CD4-positive, alpha-beta T cell treated with Interleukin-17A for 1 hour (primary cell): ENCODE data around the gene CNBD2.
"Not testable (repeated sequence)": the region's sequence is repeated elsewhere in the genome, so short reads cannot be mapped to it uniquely, and the experiment has no call there.

Experiments used
- DNase-seq: peaks from one replicate; pipeline ENCODE4 v3.0.0-alpha.2; 2020

CNBD2 gene

GRCh38 chr20:36028106-36028808 is 59.9 kb downstream of the CNBD2 start:
- no peak for DNase-seq

- DNase-seq, result no peak
Observed at GRCh38 chr20:36030149-36030548, 61.8 kb downstream of the CNBD2 start.

GRCh38 chr20:36031806-36032205 is 63.4 kb downstream of the CNBD2 start:
- DNase-seq, result no peak

DNA sequence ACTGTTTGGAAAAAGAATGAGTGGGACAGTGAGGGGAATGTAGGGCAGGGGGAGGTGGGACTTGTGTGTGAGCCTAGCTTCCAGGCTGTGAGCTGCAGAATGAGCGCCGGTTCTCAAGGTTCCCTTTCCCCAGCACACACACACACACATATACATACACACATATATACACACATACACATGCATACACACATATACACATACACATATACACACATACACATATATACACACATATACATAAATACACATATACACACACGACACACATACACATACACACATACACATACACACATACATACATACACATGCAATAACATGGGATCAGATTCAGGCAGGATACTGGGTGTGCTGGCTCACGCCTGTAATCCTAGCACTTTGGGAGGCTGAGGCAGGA is 66.5 kb downstream of the CNBD2 start:
- DNase-seq, result no peak

DNA sequence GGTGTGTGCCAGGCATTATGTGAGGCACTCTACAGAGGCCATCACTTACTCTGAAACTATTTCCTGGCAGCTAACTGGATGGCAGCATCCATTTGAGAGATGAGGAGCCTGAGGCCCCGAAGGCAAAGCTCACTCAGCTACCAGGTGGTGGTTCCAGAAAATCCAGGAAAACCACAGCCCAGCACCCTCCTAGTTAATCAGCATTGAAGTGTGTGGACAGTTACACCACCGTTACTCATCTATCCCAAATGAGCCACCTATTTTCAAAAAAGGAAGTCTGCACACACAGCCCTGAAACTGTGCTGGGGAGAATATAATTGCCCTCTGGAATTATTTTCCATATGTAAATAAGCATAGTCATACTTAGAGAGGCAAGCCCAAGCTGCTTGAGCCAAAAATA is 67.4 kb downstream of the CNBD2 start:
- no peak for DNase-seq

DNA sequence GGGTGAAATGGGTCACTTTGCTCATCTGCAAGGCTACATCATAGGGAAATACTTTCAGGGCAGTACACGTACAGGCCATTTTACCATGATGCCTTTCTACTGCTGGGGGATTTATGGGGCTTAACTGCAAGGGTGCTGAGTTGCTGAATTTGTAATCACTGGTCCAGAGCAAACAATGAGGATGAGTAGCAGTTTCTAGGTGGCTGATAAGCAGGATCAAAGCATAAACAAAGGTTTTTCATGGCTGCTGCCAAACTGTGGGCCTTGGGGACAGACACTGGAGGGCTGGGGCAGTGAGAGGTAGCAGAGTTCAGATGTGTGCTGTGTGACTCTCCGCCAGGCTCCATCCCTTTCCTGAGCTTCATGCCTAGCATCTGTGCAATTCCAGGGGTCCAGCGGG is 68.3 kb downstream of the CNBD2 start:
- DNase-seq, result no peak

GRCh38 chr20:36040571-36040970 is 72.2 kb downstream of the CNBD2 start:
- DNase-seq, result no peak

DNA sequence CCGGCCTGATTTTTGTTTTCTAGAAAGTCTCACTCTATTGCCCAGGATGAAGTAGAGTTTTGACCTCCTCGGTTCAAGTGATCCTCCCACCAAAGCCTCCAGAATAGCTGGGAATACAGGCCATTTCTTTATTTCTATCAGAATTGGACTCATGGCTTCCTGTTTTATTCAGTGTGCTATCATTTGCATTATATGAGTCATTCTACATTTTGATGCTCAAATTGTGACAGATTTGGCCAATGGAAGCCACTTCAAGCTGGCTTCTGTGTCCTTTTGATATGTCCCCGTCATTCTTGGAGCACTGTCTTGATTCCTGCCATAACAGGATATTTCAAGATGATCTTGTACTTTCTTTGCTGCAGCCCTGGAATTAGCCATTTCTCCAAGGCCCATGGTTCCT is 75.1 kb downstream of the CNBD2 start:
- DNase-seq, result no peak

DNA sequence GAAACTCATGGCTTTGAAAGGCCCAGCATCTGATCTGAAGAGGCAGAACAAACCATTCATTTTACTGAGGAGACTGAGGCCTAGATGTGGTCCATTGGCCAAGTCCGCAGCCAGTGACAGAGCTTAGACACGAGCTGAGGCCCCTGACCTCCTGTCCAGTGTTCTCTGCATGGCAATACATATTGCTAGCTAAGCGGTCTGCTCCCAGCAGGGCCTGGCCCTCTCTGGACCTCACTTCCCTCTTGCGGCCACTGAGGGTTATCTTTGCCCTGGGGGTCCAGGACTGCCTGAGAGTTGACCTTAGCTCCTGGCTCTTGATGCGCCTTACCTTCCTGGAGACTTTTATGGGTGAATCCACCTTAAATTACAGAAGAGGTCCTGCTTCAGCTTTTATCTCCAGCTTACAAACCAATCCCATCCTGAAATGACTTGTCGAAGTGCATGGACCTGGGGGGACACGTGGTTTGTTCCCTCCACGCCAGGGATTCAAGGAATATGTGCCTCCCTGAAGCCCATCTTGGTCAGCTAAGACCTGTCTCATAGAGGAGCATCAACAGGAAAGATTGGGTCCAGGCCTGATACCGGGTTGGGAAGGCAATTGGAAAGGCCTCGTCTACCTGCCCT is 75.6 kb downstream of the CNBD2 start:
- DNase-seq, result no peak

DNA sequence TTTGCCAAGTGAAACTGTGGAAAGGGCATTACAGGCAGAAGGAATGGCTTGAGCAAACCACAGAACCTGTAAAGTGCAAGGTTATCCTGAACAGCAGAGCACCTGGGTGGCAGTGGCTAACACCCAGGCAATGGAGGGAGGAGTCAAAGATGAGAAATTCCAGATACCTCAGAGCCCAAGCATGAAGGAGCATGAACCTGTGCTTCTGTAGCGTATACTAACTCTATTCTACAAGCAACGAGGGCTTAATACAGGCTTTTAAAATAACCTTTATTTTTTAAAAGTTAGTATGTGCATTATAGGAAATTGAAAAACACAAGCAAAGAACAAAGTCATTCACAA is 77.0 kb downstream of the CNBD2 start:
- DNase-seq, result no peak

DNA sequence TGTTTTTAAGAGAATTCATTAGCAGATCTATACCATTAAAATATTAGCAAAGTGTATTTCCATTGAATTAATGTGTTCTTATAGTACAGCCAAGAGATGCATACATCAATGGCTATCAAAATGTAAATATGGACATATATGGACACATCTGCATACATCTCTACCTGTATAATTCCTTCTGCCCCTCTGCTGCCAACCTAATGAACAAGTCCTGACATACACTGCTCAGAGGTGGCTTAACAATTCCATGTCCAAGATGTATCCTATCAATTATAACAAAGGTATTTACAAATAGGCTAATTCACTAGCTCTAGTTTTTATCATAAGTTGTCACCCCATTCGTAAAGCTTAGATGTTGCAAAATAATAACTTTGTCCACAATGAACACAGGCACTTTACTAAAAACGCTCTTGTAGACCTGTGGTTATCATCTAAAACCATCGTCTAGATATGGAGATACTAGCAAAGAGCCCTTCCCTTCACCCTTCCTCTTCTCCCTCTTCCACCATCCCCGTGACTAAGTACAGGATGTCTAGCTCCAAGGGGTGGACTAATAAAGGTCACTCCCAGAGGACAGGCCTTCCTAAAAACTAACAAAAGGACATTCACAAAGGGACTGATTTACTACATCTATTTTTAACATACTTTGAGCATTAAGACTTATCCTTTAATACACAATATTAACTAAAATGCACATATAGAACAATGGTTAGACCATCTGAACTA is 77.8 kb downstream of the CNBD2 start:
- DNase-seq, result not testable (repeated sequence)

- DNase-seq, result peak; percentile 27
Observed at GRCh38 chr20:36049408-36049807, 81.0 kb downstream of the CNBD2 start.

GRCh38 chr20:36050436-36051317 is 82.3 kb downstream of the CNBD2 start:
- DNase-seq, result peak; percentile 92

- DNase-seq, result no peak
Observed at GRCh38 chr20:36051318-36052116, 83.1 kb downstream of the CNBD2 start.

- DNase-seq, result no peak
Observed at GRCh38 chr20:36052117-36052513, 83.7 kb downstream of the CNBD2 start.

DNA sequence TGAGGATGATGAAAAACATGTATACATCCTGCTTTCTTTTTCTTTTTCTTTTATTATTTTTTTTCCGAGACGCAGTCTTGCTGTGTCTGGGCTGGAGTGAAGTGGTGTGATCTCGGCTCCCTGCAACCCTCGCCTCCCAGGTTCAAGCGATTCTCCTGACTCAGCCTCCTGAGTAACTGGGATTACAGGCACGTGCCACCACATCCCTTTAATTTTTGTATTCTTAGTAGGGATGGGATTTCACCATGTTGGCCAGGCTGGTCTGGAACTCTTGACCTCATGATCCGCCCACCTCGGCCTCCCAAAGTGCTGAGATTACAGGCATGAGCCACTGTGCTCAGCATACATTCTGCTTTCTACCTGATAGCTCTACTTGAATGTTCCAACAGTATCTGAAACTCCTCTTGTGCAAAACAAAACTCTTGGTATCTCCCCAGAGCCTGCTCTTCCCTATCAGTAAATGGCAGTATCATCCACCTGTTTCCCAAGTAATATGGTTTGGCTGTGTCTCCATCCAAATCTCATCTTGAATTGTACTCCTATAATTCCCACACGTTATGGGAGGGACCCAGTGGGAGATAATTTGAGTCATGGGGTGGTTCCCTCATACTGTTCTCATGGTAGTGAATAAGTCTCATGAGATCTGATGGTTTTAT is 85.6 kb downstream of the CNBD2 start:
- DNase-seq, result not testable (repeated sequence)

GRCh38 chr20:36055145-36055544 is 86.8 kb downstream of the CNBD2 start:
- no peak for DNase-seq

DNA sequence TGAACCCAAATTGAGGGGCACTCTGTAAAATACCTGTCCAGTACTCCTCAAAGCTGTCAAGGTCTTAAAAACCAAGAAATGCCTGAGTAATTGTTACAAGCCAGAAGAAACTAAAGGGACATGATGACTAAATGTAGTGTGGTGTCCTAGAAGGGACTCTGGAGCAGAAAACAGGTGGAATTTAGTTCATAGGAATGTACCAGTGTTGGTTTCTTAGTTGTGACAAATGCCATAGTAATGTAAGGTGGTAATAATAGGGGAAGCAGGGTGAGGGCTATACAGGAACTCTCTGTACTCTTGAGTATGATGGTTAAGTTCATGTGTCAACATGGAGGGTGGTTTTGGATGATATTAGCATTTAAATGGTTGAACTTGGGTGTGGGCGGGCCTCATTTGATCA is 92.3 kb downstream of the CNBD2 start:
- DNase-seq, result no peak

GRCh38 chr20:36061754-36062153 is 93.4 kb downstream of the CNBD2 start:
- no peak for DNase-seq

GRCh38 chr20:36062799-36063198 is 94.4 kb downstream of the CNBD2 start:
- no peak for DNase-seq

DNA sequence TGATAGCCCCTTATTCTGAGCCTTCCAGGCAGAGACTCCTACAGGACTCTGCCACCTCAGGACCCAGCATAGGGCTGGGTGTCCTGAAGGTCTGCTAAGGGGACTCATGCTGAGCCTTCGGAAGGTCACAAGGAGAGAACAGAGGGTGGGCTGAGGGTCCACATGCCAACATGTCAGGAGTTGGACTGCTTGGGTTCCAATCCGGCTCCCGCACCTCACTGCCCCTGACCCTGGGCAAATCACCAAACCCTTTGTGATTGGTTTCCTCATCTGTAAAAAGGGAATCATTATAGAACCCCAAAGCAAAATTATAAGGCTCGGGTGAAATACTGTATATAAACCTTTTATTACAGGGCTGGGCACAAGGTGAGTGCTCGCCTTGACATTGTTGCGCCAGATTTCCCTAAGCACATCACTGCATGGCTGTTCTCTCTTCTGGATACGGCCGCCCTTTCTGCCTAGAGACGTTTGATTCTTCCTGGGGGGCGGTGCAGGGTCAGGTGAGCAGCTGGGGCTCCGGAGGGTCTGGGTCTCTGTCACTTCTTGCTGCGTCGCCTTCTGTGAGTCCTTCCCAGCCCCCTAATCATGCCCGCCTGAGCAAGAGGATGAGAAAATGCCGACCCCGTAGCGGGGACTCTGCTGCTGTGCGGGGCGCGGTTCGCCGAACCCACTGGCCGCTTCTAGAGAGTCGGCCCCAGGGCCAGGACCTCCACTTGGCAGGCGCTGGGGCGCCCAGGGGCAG is 95.7 kb downstream of the CNBD2 start:
- DNase-seq, result no peak
